ENCODE data around the gene AMOTL1.

Gene AMOTL1

GRCh38 chr11:94825481-94825880, 57.3 kb downstream of the AMOTL1 start:
- TF ChIP-seq, protein P1, sequence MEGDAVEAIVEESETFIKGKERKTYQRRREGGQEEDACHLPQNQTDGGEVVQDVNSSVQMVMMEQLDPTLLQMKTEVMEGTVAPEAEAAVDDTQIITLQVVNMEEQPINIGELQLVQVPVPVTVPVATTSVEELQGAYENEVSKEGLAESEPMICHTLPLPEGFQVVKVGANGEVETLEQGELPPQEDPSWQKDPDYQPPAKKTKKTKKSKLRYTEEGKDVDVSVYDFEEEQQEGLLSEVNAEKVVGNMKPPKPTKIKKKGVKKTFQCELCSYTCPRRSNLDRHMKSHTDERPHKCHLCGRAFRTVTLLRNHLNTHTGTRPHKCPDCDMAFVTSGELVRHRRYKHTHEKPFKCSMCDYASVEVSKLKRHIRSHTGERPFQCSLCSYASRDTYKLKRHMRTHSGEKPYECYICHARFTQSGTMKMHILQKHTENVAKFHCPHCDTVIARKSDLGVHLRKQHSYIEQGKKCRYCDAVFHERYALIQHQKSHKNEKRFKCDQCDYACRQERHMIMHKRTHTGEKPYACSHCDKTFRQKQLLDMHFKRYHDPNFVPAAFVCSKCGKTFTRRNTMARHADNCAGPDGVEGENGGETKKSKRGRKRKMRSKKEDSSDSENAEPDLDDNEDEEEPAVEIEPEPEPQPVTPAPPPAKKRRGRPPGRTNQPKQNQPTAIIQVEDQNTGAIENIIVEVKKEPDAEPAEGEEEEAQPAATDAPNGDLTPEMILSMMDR (IDR thresholded peaks at IDR 0.05; ENCODE audit: low read depth, low read length): no peak
- no peak for DNase-seq (ENCODE audit: extremely low read depth, low read depth)

GRCh38 chr11:94826415-94826814, 58.3 kb downstream of the AMOTL1 start:
- TF ChIP-seq, protein P1 (IDR thresholded peaks at IDR 0.05; ENCODE audit: low read depth, low read length): no peak
- no peak for DNase-seq (ENCODE audit: extremely low read depth, low read depth)

DNA sequence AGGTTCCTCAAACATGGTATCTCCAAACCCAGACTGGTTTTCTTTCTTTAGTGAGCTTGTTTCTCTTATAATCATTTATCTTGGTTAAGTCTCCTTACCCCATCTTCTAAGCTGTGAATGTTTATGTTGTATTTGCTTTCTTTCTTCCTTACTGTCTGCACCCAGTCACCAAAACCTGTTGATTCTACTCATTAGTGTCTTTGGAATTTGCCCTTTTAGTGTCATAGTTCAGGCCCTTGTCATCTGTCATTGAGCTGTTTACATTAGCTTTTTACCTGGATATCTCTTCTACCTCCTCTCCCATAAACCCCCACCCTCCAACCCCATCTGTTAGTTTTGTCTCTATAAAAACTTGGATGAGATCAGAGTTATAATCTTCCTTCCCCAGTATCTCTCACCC, 59.9 kb downstream of the AMOTL1 start:
- TF ChIP-seq, protein P1 (IDR thresholded peaks at IDR 0.05; ENCODE audit: low read depth, low read length): no peak
- DNase-seq (ENCODE audit: extremely low read depth, low read depth): no peak

DNA sequence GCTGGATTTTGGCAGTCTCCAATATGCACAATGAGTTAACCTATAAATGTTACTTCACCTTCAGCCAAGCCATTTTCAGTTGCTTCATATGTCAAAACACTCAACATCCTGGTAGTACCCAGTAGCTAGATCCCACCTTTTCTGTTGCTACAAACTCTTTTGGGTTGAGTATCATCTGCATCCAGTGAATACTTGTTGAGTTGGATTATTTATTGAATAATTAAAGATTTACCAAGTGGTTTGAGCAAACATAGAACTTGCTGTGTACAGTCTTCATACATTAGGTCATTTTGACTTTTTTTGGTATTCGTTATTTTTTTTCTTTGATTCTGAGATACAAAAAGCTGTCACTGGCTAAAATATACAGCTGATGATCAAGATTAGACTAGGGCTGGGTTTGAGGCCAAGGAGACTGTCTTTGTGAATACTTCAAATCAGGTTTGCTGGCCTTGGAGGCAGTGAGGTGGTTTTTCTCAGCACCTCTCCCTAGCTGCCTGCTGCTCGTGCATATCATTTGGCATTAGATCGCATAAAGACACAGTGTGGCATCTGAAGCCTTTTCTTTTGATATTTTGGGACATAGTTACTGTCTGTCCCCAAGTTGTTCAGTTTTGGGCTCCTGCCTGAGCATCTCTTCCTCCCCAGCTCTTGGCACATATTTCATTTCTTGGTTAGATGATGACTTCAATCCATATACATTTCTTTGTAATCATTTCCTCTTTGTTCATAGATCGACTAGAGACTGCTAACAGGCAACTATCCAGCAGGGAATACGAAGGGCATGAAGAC, 62.8 kb downstream of the AMOTL1 start:
- no peak for DNase-seq (ENCODE audit: extremely low read depth, low read depth)
- TF ChIP-seq, protein P1 (IDR thresholded peaks at IDR 0.05; ENCODE audit: low read depth, low read length): no peak

- TF ChIP-seq, protein P1 (IDR thresholded peaks at IDR 0.05; ENCODE audit: low read depth, low read length): no peak
- DNase-seq (ENCODE audit: extremely low read depth, low read depth): no peak
Observed at GRCh38 chr11:94831529-94831928, 63.4 kb downstream of the AMOTL1 start.

DNA sequence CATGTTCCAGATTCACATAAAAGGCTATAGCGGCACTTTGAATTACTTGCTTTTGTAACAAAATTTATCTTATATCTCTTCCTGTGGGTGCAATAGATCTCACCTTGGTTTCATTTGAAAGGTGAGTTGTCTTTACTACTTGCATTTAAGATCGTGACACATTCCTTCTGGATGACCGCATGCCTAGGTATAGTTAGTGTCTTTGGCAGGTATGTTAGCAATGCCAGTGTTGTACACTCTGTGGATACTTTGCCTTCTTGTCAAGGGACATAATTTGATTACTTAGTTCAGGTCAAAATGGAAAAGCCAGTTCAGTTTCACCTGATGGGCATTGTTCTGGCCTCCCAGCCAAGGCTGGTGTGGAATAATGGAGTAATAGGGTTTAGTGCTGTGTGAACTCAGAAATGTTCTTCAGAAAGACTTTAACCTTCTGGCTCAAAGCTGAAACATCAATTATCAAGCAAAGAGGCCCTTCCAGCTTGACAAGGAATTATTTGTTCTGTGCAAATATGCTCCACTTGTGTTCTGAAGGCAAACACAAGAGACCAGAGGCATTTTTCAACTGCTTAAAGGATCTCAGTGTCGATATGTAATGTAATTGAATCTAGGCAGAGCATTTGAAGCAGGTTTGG, 64.6 kb downstream of the AMOTL1 start:
- no peak for DNase-seq (ENCODE audit: extremely low read depth, low read depth)

More for the DNA sequence above, 64.6 kb downstream of the AMOTL1 start:
- TF ChIP-seq, protein P1 (IDR thresholded peaks at IDR 0.05; ENCODE audit: low read depth, low read length): no peak

All from AG09319 (cell line).